RWPE1 (cell line): Measurements from ENCODE around the gene RHOT2.
"Not testable (repeated sequence)": the region's sequence is repeated elsewhere in the genome, so short reads cannot be mapped to it uniquely, and the experiment has no call there.

ENCODE experiments used
- CTCF ChIA-PET: fragments of 350-600 bp; sonication (Branson Sonifier 250); formaldehyde crosslinking; extraction: SDS; loops from one replicate; lab custom pipeline; 2021; lab: Yijun Ruan, JAX
- POLR2A ChIA-PET: fragments of 400-600 bp; formaldehyde crosslinking; extraction: SDS; loops from one replicate; lab custom pipeline; 2020; ENCODE audit warnings: antibody characterized with exemption; ENCODE audit not compliant: low non-redundant PET; lab: Yijun Ruan, JAX
- DNase-seq: peaks from one replicate; pipeline ENCODE4 v3.0.0; 2012; ENCODE audit warnings: low spot score
- H3K27ac ChIP-seq: fragments of 450-650 bp; 2 replicates; pipeline ENCODE4 v1.5.1; 2017
- TF ChIP-seq, protein P1 (sequence below): fragments of 450-650 bp; conservative IDR thresholded peaks from 2 replicates; pipeline ENCODE4 v1.5.1; 2017; ENCODE audit warnings: low read depth, mild to moderate bottlenecking

The RHOT2 gene

GRCh38 chr16:686459-687260, 18.7 kb downstream of the RHOT2 start:
- CTCF ChIA-PET = interaction anchor here (0.5 to 1.1 kb wide), 3 partner anchors 11 to 19 kb away, joined by 3 read pairs; partner anchors contain the start of gene RHOT2
- TF ChIP-seq, protein P1, sequence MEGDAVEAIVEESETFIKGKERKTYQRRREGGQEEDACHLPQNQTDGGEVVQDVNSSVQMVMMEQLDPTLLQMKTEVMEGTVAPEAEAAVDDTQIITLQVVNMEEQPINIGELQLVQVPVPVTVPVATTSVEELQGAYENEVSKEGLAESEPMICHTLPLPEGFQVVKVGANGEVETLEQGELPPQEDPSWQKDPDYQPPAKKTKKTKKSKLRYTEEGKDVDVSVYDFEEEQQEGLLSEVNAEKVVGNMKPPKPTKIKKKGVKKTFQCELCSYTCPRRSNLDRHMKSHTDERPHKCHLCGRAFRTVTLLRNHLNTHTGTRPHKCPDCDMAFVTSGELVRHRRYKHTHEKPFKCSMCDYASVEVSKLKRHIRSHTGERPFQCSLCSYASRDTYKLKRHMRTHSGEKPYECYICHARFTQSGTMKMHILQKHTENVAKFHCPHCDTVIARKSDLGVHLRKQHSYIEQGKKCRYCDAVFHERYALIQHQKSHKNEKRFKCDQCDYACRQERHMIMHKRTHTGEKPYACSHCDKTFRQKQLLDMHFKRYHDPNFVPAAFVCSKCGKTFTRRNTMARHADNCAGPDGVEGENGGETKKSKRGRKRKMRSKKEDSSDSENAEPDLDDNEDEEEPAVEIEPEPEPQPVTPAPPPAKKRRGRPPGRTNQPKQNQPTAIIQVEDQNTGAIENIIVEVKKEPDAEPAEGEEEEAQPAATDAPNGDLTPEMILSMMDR = no peak
- no peak for DNase-seq
- H3K27ac ChIP-seq = peak overlapping the region; percentile 94
- POLR2A ChIA-PET = no interaction called here

DNA sequence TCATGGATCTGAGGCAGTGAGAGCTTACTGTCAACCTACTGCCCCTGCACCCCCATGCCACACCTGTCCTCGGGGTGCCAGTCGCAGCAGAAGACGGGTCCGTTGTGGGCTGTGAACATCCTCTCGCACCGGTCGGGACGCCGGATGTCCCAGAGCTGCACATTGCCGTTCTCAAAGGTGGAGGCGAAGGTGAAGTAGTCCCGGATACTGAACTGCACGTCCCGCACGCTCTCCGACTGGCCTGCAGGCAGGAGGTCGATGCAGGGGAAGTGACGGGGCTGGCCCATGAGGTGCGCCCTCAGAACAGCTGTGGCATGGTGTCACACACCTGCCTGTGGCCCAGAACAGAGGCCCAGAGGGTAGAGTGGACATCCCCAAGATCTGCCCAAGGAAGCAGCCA, 19.6 kb downstream of the RHOT2 start:
- peak overlapping the region; percentile 84 for H3K27ac ChIP-seq
- DNase-seq = no peak
- ChIA-PET POLR2A (no interaction called here), CTCF (interaction anchor here (0.6 to 1.1 kb wide), 2 partner anchors 14 to 20 kb away, joined by 3 read pairs; partner anchors contain the start of gene RHOT2)
- TF ChIP-seq, protein P1 = no peak

GRCh38 chr16:689175-689897, 21.4 kb downstream of the RHOT2 start:
- TF ChIP-seq, protein P1 = no peak
- ChIA-PET CTCF (interaction anchor here (0.7 kb wide), 1 partner anchor 11 kb away, joined by 3 read pairs; no protein-coding TSS in a partner anchor), POLR2A (interaction anchor here (0.5 to 1.2 kb wide), 2 partner anchors 22 to 99 kb away, joined by 3 read pairs; partner anchors contain the start of genes CHTF18 and RPUSD1)
- peak overlapping the region; percentile 84 for H3K27ac ChIP-seq
- DNase-seq = no peak

DNA sequence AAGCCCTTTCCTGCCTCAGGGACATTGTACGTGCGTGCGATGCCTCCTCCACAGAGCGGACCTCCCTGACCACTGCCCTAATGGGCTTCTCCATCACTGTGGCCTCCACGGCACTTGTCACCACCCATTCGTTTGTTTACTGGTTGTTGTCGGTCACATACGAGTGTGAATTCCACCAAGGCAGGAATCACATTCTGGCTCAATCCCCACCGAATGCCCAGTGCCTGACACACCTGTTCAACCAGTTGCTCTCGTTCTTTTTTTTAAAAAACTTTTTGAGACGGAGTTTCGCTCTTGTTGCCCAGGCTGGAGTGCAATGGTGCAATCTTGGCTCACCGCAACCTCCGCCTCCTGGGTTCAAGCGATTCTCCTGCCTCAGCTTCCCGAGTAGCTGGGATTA, 23.3 kb downstream of the RHOT2 start:
- DNase-seq, POLR2A ChIA-PET: not testable (repeated sequence)
- CTCF ChIA-PET = interaction anchor here (0.7 kb wide), 1 partner anchor 20 kb away, joined by 3 read pairs; no protein-coding TSS in a partner anchor
- peak overlapping the region; percentile 84; the same call in 1 of the 2 replicates for H3K27ac ChIP-seq

DNA sequence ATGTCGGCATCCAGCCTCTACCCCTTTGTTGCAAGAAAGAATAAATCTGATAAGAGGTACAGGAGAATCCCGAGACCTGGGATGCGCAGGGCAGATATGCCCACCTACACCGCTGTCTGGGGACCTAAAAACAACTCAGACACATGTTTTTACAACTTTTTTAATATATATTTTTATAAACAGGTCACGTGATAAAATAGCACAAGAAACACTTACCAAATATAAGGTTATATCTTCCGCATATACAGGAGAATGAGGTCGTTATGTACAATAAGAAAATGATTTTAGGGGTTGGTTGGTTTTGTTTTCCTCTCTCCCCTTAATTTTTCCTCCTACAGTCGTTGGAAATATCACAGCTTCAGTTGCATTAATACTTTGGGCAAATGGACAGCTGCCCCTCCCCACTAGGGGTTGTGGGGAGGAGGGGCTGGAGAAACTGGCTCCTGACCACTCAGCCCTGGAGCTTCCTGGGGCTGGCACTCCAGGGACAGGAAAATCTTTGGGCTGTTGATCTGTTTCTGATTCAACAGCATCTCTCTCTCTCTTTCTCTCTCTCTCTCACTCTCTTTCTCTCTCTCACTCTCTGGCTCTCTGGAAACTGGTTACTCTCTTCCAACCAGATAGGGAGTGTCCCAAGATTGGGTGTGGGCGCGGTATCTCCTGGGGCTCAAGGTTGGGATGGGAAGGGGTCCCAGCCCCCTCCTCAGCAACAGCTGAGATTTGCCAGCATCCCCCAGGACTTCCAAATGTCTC, 24.6 kb downstream of the RHOT2 start:
- CTCF ChIA-PET = interaction anchor here (0.6 kb wide), 1 partner anchor 9 kb away, joined by 3 read pairs; no protein-coding TSS in a partner anchor
- peak overlapping the region; percentile 99 for H3K27ac ChIP-seq
- POLR2A ChIA-PET = interaction anchor here (0.6 kb wide), 1 partner anchor 600 kb away, joined by 3 read pairs; no protein-coding TSS in a partner anchor
- no peak for DNase-seq
- TF ChIP-seq, protein P1 = no peak

- H3K27ac ChIP-seq = peak overlapping the region; percentile 99
- no peak for DNase-seq
- TF ChIP-seq, protein P1 = no peak
- CTCF ChIA-PET = interaction anchor here (0.6 kb wide), 1 partner anchor 28 kb away, joined by 3 read pairs; the partner anchor contains the start of gene ANTKMT
- POLR2A ChIA-PET = no interaction called here
Measured at GRCh38 chr16:693364-693763, 25.4 kb downstream of the RHOT2 start.
